Endothelial cell (in vitro differentiated cells): ENCODE results near the gene MAP2K3. TPM values are rescaled to one million over a fixed set of nuclear protein-coding genes. Genes with fewer than 3 reads are reported as not detected.

Experiments
- DNase-seq: peaks from one replicate; pipeline ENCODE4 v3.0.0; 2021; ENCODE audit warnings: low spot score
- H3K27ac Mint-ChIP-seq: one replicate; pipeline ENCODE4 v1.8.0; 2021; ENCODE audit warnings: mixed read lengths, inconsistent platforms; ENCODE audit not compliant: unreplicated experiment
- H3K27me3 Mint-ChIP-seq: one replicate; pipeline ENCODE4 v1.8.0; 2021; ENCODE audit warnings: mild to moderate bottlenecking, moderate library complexity, mixed read lengths, inconsistent platforms; ENCODE audit not compliant: unreplicated experiment
- H3K36me3 Mint-ChIP-seq: one replicate; pipeline ENCODE4 v1.8.0; 2021; ENCODE audit warnings: mild to moderate bottlenecking, low read depth, mixed read lengths, inconsistent platforms; ENCODE audit not compliant: unreplicated experiment
- H3K4me1 Mint-ChIP-seq: one replicate; pipeline ENCODE4 v1.8.0; 2021; ENCODE audit warnings: mild to moderate bottlenecking, mixed read lengths, inconsistent platforms; ENCODE audit not compliant: unreplicated experiment
- H3K4me3 Mint-ChIP-seq: one replicate; pipeline ENCODE4 v1.8.0; 2021; ENCODE audit warnings: mild to moderate bottlenecking, mixed read lengths, inconsistent platforms; ENCODE audit not compliant: unreplicated experiment
- H3K9me3 Mint-ChIP-seq: one replicate; pipeline ENCODE4 v1.8.0; 2021; ENCODE audit warnings: mixed read lengths, inconsistent platforms; ENCODE audit not compliant: unreplicated experiment
- CTCF ChIP-seq: fragments of 200-600 bp; sonication (generic); IDR thresholded peaks from one replicate; pipeline ENCODE4 v1.5.0; 2021; ENCODE audit warnings: antibody characterized with exemption; ENCODE audit not compliant: unreplicated experiment
- long read RNA-seq: library from polyadenylated mRNA; unstranded; transcript quantifications from one replicate; pipeline ENCODE4 v2.0.0, GENCODE V29; 2020; ENCODE audit not compliant: unreplicated experiment
- total RNA-seq: library from RNA; stranded (reverse); fragmentation: NEBNext Ultra II Directional; extraction: Animal tissue kit (Norgen Biotek cat#: 25700); gene quantifications from one replicate; pipeline ENCODE4 v1.2.1, GENCODE V29; 2021; ENCODE audit not compliant: unreplicated experiment

MAP2K3 gene
- 65.8 TPM for total RNA-seq
- long read RNA-seq, transcript MAP2K3-202 (12 exons, 2,303 nt) = major isoform, 76 of 92 reads
- long read RNA-seq, partial matches to known transcripts = 1 of 92 reads
- long read RNA-seq, other reads (novel, unspliced or antisense) = 10 of 92 reads

GRCh38 chr17:21284319-21285163 is at the start of gene MAP2K3:
Gene MAP2K3 (plus strand): TSS chr17:21284711. CDS start chr17:21284921, 210 bp downstream.
- peak; percentile 98 for DNase-seq
- H3K27ac Mint-ChIP-seq = peak within 1 kb of the TSS; percentile 92
- peaks cover 19% of the 10 kb centered on the region for H3K27me3 Mint-ChIP-seq
- no peaks in the 10 kb centered on the region for H3K9me3 Mint-ChIP-seq
- peaks cover 36% of the 10 kb centered on the region for H3K4me1 Mint-ChIP-seq
- H3K36me3 Mint-ChIP-seq = peaks cover 6% of the 10 kb centered on the region
- no peak for TF ChIP-seq CTCF
- peak within 1 kb of the TSS; percentile 97 for H3K4me3 Mint-ChIP-seq

GRCh38 chr17:21235921-21236320 is 48.6 kb upstream of the MAP2K3 start:
- Mint-ChIP-seq H3K4me3 (no peak overlapping the region), H3K4me1 (peaks cover 4% of the 10 kb centered on the region), H3K36me3 (peaks cover 10% of the 10 kb centered on the region), H3K9me3 (no peaks in the 10 kb centered on the region), H3K27ac (no peak overlapping the region), H3K27me3 (peaks cover 9% of the 10 kb centered on the region)
- no peak for DNase-seq
- TF ChIP-seq CTCF = no peak

GRCh38 chr17:21239680-21240368 is 44.7 kb upstream of the MAP2K3 start:
- Mint-ChIP-seq H3K4me3 (no peak overlapping the region), H3K36me3 (peaks cover 3% of the 10 kb centered on the region), H3K27ac (no peak overlapping the region), H3K9me3 (no peaks in the 10 kb centered on the region), H3K4me1 (no peaks in the 10 kb centered on the region), H3K27me3 (peaks cover 10% of the 10 kb centered on the region)
- peak; percentile 61 for TF ChIP-seq CTCF
- DNase-seq = peak; percentile 21

- Mint-ChIP-seq H3K27me3 (peaks cover 12% of the 10 kb centered on the region), H3K27ac (no peak overlapping the region), H3K4me3 (no peak overlapping the region), H3K36me3 (peaks cover 3% of the 10 kb centered on the region), H3K9me3 (no peaks in the 10 kb centered on the region), H3K4me1 (no peaks in the 10 kb centered on the region)
- no peak for DNase-seq
- no peak for TF ChIP-seq CTCF
Observed at GRCh38 chr17:21240369-21241055, 44.0 kb upstream of the MAP2K3 start.
